Suppressor macrophage (primary cell): Measurements from ENCODE around the gene MACF1.
"Not testable (repeated sequence)": the region's sequence is repeated elsewhere in the genome, so short reads cannot be mapped to it uniquely, and the experiment has no call there.

Experiments used
- DNase-seq, 4 experiments: peaks; one replicate each; pipeline ENCODE4 v3.0.0-alpha.2; 2020 to 2022

MACF1 gene

GRCh38 chr1:39422614-39423013 lies 218.1 kb downstream of the MACF1 start:
- DNase-seq: no peak

DNA sequence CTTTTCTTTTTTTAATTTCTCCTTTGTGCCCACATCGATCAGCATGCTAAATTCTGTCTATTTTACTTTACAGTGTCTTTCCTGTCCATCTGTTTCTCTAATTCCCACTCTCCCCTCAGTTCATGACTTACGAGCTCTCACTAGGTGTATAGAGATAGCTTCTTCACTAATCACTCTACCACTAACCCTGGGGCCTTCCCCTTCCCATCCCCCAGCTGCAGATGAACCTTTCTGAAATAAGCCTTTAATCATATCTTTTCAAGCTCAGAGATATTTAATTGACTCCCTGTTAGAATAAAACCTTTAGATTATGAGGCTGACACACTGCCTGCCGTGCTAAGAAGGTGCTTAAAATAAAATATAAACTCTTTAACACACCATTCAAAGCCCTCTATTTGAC lies 220.7 kb downstream of the MACF1 start:
- no peak for DNase-seq

GRCh38 chr1:39425634-39426033 lies 221.1 kb downstream of the MACF1 start:
- no peak for DNase-seq

GRCh38 chr1:39426346-39426745 lies 221.9 kb downstream of the MACF1 start:
- no peak for DNase-seq

DNA sequence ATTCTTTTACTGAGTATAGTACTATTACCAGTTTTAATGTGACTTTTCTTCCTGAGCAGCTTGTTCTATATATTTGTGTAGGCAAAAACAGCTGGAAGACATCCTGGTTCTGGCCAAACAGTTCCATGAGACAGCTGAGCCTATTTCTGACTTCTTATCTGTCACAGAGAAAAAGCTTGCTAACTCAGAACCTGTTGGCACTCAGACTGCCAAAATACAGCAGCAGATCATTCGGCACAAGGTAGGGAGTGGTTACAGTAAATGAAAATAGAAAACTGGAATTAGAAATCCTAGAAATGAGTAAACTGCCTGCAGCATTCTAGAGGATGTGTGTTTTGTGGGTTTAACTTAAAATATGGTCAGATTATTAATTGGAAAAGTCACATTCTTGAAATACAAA lies 222.9 kb downstream of the MACF1 start:
- no peak for DNase-seq

- no peak for DNase-seq
Observed at GRCh38 chr1:39427912-39428311, 223.4 kb downstream of the MACF1 start.

DNA sequence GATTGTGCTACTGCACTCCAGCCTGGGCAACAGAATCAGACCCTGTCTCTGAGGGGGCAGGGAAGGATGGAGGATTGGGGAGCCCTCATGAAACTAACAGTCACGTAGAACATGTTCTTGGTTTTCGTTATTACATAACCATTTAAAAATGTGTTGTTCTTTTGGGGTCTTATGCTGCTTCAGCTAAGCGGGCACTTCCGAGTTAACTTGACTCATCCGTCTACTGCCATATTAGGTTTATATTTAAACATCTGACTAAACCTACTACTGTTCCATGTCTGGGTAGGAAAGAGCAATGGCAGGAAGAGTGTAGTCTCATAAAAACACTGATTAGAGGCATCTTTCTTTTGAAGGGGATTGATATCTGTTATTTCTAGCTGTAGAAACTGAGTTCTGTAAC lies 227.4 kb downstream of the MACF1 start:
- DNase-seq: no peak

DNA sequence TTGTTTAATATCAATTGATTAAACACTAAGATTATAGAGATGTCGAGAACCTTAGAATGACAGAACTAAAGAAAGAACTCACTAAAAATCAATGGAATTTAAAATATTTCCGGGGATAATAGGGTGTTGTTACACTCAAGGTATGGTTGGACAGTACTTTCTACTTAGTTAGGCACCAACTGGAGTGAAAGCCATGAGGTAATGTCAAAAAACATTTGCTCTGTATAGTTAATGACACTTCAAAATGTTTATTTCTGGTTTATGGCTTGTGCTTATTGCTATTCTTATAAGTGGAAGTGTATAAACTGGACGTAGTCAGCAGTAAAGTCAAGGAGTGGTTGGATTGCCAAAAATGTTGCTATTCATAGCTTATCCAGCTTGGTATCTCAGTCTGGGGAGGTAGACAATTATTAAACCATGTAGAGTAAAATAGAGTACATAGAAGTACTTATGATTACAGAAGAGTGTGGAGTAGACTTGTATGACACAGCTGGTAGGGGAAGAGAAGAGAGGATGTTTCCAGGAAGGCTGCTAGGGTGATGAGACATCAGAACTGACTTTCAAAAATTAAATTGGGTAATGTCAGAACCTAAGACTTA lies 230.4 kb downstream of the MACF1 start:
- no peak for DNase-seq

GRCh38 chr1:39435597-39435996 lies 231.1 kb downstream of the MACF1 start:
- DNase-seq: no peak

DNA sequence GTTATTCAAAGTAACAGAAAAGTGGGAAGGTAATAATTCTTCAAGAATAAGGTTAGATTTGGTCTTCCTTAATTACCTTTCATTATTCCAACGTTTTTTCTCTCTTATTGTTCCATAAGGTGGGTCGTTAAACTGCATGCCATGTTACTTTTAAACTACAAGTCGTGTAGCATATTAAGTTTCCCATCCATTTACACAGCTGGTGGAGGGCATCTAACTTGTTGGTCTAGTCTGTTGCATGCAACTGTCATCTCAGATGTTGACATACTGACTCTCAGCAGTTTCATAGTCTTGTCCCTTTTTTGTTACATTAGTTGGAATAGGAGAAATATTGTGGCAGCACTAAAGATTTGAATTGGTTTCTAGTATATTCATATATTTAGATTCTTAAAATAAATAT lies 232.3 kb downstream of the MACF1 start:
- DNase-seq: no peak

DNA sequence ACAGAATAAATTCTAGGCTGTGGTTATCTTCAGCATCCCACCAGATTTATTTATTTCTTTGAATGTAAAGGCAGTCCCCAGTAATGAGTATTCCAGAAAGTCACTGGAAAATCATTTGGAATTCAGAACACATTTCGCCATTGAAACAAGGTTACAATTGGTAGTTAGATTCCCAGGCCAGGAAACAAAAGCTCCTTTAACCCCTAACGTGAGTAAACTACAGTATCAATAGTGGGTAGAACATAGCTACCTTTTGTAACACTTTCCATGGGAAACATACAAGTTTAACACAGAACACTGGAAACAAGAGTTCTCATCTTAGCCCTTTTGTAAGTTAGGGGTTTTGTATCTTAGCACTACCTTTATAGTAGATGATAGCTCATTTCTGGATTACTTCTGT lies 233.5 kb downstream of the MACF1 start:
- DNase-seq: no peak

- DNase-seq: no peak
Observed at GRCh38 chr1:39440856-39441255, 236.4 kb downstream of the MACF1 start.

GRCh38 chr1:39441797-39442196 lies 237.3 kb downstream of the MACF1 start:
- no peak for DNase-seq

DNA sequence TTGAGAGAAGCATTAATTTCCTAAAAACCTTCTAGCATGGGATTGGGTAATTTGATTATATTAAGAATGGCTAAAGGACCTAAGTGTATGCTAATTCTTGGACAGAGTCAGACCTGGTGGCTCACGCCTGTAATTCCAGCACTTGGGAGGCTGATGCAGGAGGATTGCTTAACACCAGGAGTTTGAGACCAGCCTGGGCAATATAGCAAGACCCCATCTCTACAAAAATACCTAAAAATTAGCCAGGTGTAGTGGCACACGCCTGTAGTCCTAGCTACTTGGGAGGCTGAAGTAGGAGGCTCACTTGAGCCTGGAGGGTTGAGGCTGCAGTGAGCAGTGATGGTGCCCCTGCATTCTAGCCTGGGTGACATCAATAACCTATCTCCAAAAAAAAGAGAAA lies 241.1 kb downstream of the MACF1 start:
- DNase-seq: no peak

- DNase-seq: no peak
Observed at GRCh38 chr1:39446986-39447567, 242.6 kb downstream of the MACF1 start.

GRCh38 chr1:39450041-39450440 lies 245.5 kb downstream of the MACF1 start:
- not testable (repeated sequence) for DNase-seq

DNA sequence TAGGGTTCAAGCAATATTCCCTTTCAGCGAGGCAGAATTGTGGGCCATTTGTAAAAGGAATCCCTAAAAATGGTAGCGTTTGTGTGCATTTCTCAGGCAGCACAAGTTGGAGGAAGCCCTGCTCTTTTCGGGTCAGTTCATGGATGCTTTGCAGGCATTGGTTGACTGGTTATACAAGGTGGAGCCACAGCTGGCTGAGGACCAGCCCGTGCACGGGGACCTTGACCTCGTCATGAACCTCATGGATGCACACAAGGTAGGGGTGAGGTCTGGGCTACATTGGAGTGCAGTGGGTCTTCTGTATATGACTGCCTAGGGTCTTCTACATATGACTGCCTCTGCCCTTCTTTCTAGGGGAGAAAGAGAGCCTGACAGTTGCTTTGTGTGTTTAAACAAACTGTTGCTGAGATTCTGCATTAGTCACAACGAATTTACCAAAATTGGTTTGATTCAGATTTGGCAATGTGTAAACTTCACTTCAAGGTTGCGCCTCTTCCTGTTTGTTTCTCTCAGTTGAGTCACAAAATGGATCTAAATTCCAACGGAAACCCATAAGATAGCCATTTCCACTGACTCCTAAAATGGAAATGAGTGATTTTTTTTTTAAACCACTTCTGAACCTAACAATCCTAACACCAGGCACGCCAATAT lies 246.6 kb downstream of the MACF1 start:
- no peak for DNase-seq

DNA sequence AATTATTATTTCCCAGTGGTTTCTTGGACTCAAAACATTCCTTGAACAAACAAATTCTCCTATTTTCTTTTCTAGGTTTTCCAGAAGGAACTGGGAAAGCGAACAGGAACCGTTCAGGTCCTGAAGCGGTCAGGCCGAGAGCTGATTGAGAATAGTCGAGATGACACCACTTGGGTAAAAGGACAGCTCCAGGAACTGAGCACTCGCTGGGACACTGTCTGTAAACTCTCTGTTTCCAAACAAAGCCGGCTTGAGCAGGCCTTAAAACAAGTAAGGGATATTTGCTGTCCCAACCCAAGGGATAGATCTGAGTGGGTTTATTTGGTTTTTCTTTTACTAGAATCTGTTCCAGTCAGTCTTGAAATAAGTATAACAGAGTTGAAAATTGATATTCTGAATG lies 247.6 kb downstream of the MACF1 start:
- DNase-seq: no peak

DNA sequence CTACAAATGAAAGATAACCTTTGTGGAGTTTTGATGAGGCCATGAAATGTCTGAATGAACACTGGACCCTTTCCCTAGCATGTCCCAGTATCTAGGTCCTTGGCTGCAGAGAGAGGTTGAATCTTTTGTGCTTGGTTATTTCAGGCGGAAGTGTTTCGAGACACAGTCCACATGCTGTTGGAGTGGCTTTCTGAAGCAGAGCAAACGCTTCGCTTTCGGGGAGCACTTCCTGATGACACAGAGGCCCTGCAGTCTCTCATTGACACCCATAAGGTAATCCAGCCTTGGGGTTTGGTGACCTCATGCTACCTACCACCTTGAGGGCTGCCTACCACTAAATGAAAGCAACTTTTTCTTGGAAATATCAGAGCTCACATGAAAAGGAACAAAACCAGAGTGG lies 248.0 kb downstream of the MACF1 start:
- DNase-seq: no peak

- DNase-seq: no peak
Observed at GRCh38 chr1:39453603-39454002, 249.1 kb downstream of the MACF1 start.

- no peak for DNase-seq
Observed at GRCh38 chr1:39458991-39459390, 254.5 kb downstream of the MACF1 start.

GRCh38 chr1:39462074-39462473 lies 257.6 kb downstream of the MACF1 start:
- no peak for DNase-seq

GRCh38 chr1:39466413-39467107 lies 262.1 kb downstream of the MACF1 start:
- no peak for DNase-seq
